ENCODE results near the gene PTPN18.
"Not testable (repeated sequence)": the region's sequence is repeated elsewhere in the genome, so short reads cannot be mapped to it uniquely, and the experiment has no call there.

PTPN18 gene

DNA sequence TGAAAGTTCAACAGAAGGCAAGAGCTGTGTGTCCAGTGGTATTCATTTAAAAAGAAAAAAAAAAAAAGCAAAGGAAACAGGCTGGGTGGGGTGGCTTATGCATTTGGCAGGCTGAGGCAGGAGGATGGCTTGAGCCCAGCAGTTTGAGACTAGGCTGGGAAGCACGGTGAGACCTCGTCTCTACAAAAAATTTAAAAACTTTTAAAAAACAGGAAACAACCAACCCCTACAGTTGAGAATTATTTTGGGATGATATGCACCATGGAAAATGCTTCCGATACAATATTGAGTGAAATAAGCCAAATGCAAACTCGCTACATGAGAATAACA is 31.2 kb downstream of the PTPN18 start:
- DNase-seq = no peak

DNA sequence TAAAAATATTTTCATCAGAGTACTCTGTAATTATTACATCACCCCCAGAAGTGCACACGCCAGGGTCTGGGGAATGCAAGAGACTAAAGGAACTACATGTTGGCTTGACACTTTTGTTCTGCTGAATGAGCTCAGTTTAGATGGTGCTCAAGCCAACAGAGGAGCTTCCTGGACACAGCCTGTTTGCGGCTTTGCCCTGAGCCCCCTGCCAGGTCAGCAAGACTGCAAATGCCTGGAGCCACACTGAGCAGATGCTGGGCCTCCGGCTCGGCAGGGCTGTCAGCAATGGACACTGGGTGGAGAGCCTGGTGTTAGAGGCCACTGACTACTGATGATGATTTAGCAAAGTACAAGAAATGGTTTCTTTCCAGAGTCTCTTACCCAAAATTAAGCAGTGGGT is 31.9 kb downstream of the PTPN18 start:
- DNase-seq = no peak

DNA sequence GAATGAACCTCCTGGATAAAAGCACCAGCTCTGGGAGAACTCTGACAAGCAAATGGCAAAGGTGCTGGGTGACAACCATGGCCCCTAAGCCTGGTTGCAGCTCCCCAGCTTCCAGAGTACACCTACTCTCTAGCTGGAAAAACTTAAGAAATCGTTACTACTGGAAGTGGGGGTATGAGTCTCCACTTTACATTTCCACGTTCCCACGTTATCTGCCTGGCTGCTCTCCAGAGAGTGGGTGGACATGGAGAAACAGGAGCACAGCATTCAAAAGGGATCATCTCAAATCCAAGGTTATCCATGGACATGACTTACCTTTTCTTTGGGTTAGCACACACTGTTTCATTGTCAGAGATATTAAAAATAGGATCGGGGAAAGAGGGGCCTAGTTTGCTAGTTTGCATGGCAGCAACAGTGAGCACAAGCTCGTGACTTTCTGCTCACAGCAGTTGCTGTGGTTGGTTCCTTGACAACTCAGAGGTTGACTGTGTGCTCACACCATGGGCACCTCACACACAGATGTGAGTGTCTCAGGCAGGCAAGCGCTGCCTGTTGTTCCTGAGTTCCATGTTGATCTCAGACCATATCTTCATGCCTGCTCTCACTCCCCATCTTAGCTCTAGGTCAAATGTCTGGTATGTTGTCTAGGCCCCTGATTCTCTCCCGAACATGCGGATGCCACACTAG is 32.5 kb downstream of the PTPN18 start:
- DNase-seq = no peak

DNA sequence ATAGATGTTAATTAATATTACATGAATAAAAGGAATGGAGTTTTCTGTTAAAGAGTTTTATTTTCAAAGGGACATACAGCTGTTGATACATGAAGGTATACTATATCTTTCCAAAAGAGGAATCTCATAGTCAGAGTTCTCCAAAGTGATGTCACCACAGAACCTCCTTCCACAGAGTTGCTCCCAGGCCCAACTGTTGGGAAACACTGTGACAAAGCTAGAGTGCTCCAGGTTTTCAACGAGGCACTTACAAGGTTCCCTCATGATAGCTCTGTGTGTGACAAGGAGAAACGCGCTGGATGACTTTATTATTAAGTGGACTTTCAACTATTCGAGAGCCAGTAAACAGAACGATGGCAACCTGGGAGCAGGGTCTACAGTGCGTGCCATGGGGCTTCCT is 33.5 kb downstream of the PTPN18 start:
- no peak for DNase-seq

DNA sequence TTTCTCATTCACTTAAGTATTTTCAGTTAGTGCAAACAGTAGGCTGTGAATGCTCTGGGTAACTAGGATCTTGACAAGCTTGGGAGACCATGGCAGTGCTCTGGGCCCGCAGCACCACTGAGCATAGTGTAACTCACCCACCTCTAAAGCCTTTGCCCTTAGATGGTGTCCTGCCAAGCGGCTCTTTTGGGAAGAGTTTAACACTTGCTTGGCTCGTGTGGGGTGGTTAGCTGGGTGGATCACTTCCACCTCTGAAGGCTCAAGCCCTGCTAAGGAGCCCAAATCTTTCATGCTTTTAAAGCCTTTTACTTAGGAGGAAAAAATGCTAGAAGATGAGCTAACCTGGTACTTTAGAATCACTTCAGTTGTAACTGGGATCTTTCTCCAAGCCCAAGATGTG is 33.9 kb downstream of the PTPN18 start:
- DNase-seq = no peak

DNA sequence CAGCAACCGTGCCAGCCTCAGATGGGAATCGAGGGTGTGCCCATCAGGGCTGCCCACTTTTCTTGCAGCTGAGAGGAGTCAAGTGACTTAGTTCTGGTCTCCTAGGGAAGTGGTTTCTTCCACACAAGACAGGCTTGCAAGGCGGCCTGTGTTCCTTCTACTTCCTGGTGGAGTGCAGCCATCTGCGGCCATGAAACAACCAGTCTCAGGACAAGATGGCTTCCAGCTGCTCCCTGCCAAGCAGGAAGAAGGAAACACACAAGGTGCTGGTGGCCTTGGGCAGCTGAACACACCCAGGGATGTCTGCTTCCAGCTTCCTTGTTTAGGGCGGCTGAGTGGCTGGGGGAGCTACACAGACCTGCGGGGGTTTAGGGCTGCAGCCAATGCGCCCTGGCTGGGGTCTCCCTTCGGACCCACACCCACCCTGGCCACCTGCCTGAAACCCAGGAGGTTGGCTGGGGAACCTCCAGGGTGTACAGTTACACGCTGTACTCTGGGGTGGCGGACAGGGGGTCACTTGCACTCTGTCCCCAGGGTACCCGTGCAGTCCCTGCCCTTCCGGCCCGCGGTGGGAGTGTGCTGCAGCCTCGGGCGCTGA is 34.7 kb downstream of the PTPN18 start:
- no peak for DNase-seq

DNA sequence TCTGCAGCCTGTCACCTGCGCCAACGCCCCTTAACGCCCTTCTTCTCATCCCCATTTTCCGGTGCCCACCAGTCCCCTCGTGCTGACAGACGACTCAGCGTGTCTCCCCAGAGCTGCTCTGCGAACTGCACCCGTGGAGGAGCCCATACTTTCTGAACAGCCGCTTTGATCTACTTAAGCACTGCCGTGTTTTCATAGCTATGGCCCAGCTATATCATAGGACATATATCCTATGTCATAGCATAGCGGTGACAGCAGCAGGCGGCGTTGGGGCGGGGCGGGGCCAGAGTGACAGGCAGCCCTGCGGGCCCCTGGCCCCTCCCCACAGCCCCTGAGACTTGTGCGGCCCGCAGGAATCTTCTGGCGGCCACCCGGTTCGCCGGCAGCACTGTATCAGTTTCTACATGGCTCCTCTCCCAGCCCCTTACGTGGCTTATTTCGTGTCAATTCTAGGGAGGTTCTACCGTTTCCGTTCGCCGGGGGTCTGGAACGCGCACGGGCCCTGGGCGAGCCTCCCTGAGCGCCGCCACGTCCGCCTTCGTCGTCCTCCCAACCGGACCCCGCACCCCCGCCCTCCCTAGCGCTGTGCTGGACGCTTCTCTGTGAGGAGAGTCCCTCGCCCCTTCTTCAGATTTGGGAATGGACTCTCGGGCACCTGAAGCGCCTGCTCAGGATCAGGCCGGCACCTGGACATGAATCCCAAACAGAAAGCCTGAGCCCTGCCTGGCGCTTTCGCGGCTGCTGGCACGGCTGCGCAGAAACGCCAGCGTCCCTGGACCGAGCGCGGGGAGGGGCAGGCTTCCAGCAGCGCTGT is 35.4 kb downstream of the PTPN18 start:
- DNase-seq = no peak

DNA sequence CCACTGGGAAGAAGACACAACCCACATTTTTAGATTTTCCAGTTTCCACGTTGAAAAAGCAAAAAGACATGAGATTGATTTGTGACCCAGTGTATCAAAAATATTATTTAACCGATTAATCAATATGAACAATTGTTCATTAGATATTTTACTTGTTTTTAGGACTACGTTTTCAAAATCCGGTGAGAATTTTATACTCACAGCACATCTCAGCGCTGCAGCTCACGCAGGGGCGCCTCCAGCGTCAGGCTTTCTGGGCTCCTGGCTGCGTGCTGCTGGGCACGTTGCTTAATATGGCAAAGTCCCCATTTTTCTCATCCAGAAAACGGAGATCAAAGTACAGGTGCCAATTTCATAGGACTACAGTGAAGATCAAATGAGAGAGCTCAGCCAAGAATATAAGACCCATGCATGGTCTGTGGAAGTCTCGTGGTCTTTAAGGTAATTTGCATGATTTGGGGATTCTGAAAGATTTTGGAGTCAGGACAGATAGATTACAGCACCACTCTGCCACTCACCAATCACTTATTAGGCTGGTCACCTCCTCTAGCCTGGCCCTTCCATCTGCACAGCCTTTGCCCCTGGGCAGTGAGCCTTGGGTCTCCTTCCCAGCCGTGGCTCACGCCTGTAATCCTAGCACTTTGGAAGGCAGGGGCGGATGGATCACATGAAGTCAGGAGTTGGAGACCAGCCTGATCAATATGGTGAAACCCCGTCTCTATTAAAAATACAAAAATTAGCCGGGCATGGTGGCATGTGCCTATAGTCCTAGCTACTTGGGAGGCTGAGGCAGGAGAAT is 36.2 kb downstream of the PTPN18 start:
- DNase-seq = no peak

DNA sequence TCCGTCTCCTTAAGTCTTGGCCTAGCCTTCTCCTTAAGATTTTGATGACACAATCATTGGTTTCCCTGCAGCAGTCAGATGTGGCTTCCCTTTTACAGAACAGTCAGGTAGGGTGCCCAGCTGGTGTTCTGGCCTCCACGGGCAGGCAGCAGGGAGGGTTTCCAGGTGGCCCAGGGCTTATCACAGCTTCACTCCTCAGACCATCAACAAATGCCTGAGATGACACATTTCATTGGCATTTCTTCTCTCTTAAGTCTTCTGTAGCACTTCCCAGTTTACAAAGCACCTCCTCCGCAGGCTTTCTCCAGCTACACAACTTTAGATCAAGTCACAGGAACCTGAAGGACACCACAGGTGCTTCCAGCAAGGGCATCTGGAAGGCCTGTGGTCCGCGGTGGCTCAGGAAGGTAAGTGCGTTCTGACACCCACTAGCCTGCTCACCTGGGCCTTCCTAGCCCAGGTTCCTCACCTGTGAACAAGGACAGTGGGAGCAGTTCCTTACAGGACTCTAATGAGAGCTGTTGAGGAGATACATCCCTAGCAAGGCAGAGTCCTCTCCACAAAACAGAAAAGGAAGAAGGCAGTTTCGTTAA is 37.6 kb downstream of the PTPN18 start:
- DNase-seq = no peak

DNA sequence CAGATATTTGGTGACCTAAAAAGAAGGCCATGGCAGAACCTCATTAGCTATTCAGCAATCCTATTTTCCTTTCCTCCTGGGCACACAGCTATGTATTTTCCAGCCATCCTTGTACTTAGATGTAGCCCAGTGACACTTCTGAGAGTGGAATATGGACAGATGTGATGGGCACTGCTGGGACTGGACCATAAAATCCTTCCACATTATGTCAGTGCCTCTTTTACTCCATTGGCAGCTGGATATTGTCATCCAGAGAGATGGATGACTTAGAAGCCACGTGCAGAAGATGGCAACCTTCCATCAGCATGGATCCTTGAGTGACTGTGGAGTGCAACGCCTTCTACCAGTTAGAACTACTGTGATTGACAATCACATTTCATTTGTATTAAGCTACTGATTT is 50.4 kb downstream of the PTPN18 start:
- DNase-seq = not testable (repeated sequence)

DNA sequence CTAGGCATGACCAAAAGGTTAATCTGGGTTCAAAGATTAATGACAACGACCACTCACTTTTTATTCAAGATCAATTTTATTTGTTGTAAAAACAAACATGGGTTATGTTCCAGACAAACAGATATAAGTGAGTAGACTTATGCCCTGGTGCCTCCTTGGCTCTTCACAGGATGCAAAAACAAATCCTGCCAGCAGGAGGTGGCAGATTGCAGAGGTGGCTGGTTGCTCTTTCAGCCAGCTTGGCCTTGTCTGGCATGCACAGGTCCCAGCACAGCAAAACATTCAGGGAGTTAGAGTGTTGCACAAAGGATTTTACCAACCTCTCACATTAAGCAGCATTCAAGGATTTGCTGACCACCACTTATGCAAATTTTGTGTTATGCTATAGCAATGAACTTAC is 60.8 kb downstream of the PTPN18 start:
- not testable (repeated sequence) for DNase-seq

DNA sequence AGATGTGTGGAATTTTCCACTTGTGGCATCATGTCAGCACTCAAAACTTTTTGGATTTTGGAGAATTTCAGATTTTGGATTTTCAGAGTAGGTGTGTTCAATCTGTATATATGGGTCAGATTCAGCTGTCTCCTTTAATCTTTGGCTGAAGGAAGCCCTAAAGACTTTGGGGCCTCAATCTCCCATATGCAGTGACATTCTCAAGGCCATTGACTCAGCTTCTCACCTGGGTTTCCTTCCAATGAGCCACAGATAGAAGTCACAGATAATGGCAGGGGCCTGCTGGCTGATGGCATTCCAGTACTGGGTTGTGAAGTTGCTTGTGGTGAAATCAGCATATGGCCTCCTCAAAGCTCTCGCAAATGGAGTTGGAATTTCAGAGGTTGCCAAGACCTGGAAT is 63.0 kb downstream of the PTPN18 start:
- not testable (repeated sequence) for DNase-seq
